Stimulated activated CD4-positive, alpha-beta T cell treated with anti-CD3 and anti-CD28 coated beads, Interleukin-1b, Interleukin-23, amount 100 ng/mL, for 4 hours (primary cell): ENCODE results near the gene CEP131.

Source experiments
- DNase-seq, 2 donors: peaks; one replicate each; pipeline ENCODE4 v3.0.0-alpha.2; 2020; ENCODE audit warnings: low read depth in 2 of 2

The CEP131 gene

GRCh38 chr17:81199482-81199830 is 23.3 kb downstream of the CEP131 start:
- DNase-seq = no peak

DNA sequence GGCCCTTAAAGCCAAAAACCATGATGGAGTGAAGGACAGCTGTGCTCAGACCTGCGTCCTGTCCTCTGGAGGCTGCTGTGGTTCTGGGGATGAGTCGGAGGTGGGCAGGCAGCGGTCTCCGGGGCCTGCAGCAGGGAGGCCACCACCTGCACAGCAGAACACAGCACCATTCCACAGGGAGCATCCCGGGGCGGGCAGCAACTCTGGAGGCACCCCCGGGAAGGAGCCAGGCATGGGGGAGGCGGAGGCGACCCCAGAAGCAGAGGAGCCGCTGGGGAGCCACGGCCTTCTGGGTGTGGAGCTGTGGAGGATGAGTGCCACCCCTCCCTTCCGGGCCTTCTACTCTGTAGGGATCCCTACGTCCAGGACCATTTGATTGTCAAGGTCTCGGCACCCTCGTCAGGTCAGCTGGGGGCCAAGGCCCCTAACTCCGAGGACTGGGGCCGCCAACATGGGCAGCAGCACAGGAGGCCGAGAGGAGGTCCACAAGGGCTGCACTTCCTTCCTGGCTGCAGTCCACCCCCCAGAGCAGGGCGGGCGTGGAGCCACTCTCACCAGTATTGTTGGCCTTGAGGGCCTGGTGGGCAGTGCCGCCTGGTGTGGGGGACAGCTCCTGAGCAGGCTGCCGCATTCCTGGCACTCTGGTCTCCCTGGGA is 23.8 kb downstream of the CEP131 start:
- DNase-seq = no peak

- no peak for DNase-seq
These were observed 24.8 kb downstream of the CEP131 start for GRCh38 chr17:81197831-81198490.

GRCh38 chr17:81197409-81197795 is 25.4 kb downstream of the CEP131 start:
- no peak for DNase-seq

- no peak for DNase-seq
These were observed 26.0 kb downstream of the CEP131 start for GRCh38 chr17:81196505-81197408.

GRCh38 chr17:81195941-81196495 is 26.7 kb downstream of the CEP131 start:
- no peak for DNase-seq

- no peak for DNase-seq
These were observed 27.5 kb downstream of the CEP131 start for GRCh38 chr17:81194941-81195901.

GRCh38 chr17:81194225-81194760 is 28.5 kb downstream of the CEP131 start:
- no peak for DNase-seq

GRCh38 chr17:81193470-81194224 is 29.1 kb downstream of the CEP131 start:
- DNase-seq = no peak

GRCh38 chr17:81193051-81193410 is 29.7 kb downstream of the CEP131 start:
- no peak for DNase-seq

GRCh38 chr17:81192386-81193050 is 30.2 kb downstream of the CEP131 start:
- DNase-seq = no peak

DNA sequence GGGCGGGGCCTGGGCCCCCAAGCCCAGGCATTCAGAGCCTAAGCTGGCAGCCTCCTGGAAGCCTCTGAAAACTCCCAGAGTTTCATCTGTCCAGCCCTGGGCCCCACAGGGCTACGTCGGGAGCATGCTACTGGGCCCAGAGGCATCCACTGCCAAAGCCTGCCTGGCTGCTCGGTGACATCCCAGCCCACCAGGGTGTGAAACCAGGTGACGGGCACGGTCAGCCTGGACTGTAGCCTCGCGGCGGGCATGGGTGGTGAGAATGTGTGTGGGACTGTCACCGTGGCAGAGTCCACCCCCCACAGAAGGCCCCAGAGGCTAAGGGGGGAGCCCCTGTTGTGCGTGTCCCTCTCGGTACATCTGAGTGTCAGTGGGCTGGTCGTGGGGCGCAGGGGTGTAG is 31.1 kb downstream of the CEP131 start:
- no peak for DNase-seq

GRCh38 chr17:81191116-81191515 is 31.6 kb downstream of the CEP131 start:
- no peak for DNase-seq

DNA sequence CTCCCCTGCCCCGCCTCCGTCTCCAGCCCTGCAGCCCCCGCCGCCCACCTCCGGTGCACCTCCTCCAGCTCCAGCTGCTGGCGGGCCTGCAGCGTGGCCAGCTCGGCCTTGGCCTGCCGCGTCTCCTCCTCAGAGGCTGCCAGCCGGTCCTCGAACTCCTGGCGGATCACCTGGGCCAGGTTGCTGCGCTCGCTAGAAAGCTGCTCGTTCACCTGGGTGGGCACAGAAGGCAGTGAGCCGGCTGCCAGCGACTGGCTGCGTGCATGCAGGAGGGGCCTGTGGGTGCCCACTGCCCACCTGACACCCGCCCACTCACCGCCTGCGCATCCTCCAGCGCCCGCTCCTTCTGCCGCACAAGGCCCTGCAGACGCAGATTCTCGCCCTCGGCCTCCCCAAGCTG is 32.2 kb downstream of the CEP131 start:
- no peak for DNase-seq

GRCh38 chr17:81189670-81190530 is 32.9 kb downstream of the CEP131 start:
- no peak for DNase-seq

DNA sequence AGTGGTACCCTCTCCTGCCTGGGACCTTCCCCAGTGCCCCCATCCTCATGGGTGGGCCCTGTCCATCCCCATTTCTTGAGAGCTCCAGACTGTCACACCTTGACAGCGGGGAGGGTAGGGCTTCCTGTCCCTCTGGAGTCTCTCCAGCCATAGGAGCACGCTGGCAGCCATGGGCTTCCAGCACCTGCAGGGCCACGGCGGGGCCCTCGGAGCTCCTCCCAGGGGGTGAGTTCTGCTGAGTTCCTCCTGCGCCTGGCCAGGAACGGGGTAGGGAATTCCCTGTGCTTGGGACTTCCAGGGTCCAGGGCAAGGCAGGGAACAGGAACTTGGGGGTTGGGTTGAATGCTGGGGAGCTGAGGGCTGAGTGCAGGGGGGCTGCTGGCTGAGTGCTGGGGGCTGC is 33.7 kb downstream of the CEP131 start:
- no peak for DNase-seq

GRCh38 chr17:81188491-81188840 is 34.3 kb downstream of the CEP131 start:
- DNase-seq = no peak

- no peak for DNase-seq
These were observed 34.9 kb downstream of the CEP131 start for GRCh38 chr17:81187586-81188490.
